Hematopoietic multipotent progenitor cell treated with erythropoietin and hydrocortisone succinate and interleukin-3 and kit ligand, for 17 days (in vitro differentiated cells): ENCODE results near the gene RASSF8.
"Not testable (repeated sequence)": the region's sequence is repeated elsewhere in the genome, so short reads cannot be mapped to it uniquely, and the experiment has no call there.

Experiments
- DNase-seq: peaks from one replicate; pipeline ENCODE4 v3.0.0-alpha.2; 2015; ENCODE audit warnings: low spot score

Gene RASSF8

GRCh38 chr12:26030371-26030770 lies 71.9 kb downstream of the RASSF8 start:
- no peak for DNase-seq

DNA sequence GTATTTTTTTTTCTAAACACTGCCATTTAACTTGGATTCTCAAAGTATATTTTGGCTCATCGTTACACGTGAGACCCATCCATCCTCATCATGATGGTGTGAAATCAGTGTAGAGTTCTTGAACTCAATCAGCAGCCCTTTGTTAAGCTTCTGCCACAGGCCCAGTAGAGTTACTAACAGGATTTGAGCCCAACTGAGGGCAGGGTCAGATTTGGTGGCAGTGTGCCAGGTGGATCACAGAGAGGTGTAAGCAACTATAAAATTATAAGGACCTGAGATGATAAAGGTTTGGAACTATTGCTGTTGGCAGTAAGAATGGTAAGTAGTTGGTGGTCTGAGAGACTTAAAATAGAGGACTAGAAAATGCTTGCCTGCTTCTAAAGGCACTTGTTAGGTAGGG lies 72.8 kb downstream of the RASSF8 start:
- no peak for DNase-seq

- no peak for DNase-seq
Observed at GRCh38 chr12:26031827-26032226, 73.3 kb downstream of the RASSF8 start.

DNA sequence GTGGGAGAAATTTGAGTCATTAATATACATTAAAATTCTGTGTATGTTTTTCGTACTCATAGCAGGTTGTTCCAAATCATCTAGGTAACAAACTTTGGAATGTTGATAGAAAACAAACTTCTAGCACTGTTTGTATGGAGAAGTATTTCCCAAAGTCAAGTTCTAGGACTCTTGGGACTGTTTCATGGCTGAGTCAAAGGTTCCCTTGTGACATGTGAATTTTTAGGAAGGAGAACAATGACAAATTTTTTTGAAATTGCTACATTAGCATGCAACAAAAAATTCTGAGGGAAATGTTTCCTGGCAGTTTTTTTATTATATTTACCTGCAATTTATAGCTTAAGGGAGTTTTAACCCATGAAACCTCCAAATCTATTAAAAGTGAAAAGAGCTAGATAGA lies 73.8 kb downstream of the RASSF8 start:
- no peak for DNase-seq

- no peak for DNase-seq
Observed at GRCh38 chr12:26032719-26033241, 74.3 kb downstream of the RASSF8 start.

DNA sequence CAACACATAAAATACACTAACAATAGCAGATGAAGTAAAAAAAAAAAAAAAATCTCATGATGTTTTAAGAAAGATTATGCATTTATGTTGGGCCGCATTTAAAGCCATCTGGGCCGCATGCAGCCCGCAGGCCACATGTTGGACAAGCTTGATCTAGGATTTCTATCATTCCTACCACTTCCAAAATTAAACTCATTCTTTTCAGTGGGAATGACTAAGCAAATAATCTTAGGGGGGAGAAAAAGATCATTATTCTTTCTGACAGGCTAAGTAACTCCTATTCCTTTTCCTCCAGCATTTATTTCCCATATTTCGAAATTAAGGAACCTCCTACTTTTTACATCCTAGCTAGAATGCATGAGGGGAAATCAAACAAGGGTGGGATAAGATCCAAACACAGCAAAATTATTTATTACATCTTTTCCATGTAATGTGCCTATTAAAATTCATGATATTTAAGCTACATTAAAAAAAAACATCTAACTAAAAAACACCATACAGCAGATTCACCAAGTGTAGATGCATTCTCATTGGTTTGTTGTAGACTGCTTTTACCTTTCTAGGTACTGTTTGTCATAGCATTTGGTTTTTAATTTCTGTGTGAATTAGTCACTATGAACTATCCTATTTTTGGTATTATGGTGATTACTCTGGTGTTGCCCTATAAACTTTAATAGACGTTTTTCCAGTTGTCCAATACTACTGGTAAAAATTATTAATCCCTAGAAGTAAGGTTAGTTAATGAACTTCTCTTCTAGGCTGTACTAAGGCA lies 76.1 kb downstream of the RASSF8 start:
- no peak for DNase-seq

DNA sequence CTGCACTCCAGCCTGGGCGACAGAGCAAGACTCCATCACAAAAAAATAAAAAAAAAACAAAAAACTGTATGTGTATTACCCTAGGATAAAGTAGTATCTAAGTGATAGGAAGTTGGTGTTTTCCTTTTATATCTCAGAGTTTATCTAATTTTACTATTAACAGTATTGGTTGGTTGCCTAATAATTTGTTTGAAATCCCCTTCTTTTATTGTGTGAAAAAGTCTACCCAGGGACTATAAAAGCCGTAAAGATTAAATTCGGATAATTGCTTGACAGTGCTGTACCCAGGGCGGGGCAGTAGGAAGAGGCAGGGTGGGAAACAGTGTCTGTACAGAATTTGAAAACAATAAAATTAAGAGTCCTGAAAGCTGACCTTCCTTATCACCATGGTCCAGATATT lies 78.4 kb downstream of the RASSF8 start:
- no peak for DNase-seq

DNA sequence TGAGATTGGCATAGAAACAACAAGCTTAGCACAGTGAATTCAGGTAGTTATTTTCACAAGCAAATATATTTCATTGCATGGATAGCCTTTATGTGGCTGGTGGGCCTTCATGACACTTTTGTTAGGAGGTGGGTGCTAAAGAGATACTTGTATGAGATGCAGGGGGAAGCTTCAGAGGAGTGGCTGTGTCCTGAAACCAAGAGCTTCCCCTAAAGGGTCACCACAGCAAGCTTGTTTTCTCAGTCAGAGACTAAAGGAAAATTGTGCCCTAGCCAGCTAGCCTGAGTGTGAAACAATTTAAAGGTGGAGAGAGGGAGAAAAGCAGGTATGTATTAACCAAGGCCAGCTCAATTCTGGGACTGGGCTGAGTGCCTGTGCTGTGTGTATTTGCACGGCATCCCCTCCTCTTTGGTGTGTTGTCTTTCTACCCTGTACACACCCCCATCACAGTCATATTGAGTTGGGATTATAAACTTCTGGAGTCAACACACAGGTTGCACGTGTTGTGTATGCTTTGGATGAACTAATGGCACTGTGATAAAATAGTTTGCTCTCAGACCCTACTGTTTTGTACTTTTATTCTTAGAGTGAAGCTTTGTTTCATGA lies 79.2 kb downstream of the RASSF8 start:
- DNase-seq: no peak

- no peak for DNase-seq
Observed at GRCh38 chr12:26042645-26043044, 84.2 kb downstream of the RASSF8 start.

DNA sequence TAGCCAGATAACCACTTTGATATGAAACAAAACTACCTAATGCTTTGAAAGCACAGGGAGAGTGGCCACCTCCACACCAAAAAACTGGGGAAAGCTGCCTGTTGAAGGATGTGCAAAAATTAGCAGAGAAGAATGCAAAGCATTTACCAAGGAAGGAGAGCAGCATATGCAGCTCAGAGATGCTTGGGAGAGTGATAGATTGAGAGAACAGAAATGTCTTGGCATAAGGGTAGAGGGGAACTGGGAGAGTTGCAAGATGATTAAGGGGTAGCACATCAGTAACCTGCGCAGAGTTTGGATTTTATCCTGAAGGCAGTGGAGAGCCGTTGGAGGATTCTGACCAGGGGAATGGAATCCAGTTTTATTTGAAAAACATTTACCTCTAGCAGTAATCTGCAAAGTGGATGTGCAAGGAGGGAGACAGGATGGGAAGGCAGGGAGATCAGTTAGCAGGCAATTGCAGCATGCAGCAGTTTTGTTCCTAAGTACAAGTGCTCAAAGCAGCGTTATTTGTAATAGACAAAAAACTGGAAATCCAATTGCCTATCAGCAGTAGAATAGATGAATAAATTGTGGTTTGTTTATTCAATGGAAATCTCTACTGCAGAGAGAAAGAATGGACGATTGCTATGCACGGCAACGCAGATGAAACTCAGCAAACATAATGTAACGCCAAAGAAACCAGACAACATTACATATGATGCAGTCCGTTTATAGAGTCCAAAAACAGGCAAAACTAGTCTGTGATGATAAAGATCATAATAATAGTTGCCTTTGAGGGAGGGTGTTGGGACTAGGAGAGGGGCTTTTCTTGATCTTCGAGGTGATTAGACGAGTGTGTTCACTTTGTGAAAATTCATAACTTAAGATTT lies 84.9 kb downstream of the RASSF8 start:
- no peak for DNase-seq

DNA sequence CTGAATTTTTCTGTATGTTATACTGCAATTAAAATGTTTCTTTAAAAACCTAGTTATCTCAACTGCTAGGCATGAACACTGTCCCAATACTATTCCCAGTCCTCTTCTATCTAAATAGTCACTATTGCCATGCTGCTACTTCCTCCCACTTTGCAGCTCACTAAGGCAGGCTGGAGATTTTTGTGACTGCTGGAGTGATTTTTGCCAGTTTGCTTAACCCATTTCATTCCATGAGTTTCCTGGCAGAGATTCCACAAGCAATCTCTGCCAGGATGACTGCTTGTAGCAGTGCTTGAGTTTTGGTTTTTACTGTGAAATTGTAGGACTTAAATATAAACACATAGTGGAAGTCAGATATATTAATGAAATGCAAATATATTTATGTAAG lies 85.5 kb downstream of the RASSF8 start:
- DNase-seq: no peak

- DNase-seq: no peak
Observed at GRCh38 chr12:26044592-26044991, 86.1 kb downstream of the RASSF8 start.

DNA sequence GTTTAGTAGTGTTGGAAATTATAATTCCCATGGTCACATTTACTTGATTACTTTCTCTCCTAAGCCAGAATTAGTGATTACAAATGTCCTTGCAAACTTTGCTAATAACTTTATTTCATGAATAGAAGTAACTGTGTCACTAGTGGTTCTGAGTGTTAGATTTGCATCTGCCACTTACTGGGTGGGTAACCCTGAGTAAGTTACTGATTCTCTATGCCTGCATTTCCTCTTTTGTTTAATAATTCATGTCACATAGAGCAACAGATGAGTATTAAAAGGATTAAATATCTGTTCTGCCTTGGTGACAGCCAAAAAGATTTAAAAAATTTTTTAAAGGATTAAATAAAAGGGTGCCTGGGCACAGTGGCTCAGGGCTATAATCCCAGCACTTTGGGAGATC lies 87.7 kb downstream of the RASSF8 start:
- no peak for DNase-seq

GRCh38 chr12:26046906-26047305 lies 88.4 kb downstream of the RASSF8 start:
- DNase-seq: no peak

- no peak for DNase-seq
Observed at GRCh38 chr12:26047401-26048226, 89.1 kb downstream of the RASSF8 start.

DNA sequence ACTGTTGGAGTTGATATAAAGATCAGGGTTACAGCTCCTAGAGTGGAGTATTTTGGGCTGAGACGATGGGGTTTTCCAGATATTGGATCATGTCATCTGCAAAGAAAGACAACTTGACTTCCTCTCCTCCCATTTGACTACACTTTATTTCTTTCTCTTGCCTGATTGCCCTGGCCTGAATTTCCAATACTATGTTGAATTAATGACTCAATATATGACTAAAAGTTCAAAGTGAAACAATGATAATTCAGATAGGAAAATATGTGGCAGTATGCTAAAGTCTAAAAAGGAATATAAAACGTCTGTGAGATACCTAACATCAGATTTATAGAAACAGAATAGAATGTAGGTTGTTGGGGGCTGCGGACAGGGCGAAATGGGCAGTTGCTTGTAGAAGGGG lies 94.2 kb downstream of the RASSF8 start:
- DNase-seq: no peak

GRCh38 chr12:26054383-26054782 lies 95.9 kb downstream of the RASSF8 start:
- no peak for DNase-seq

- no peak for DNase-seq
Observed at GRCh38 chr12:26055087-26055486, 96.6 kb downstream of the RASSF8 start.

DNA sequence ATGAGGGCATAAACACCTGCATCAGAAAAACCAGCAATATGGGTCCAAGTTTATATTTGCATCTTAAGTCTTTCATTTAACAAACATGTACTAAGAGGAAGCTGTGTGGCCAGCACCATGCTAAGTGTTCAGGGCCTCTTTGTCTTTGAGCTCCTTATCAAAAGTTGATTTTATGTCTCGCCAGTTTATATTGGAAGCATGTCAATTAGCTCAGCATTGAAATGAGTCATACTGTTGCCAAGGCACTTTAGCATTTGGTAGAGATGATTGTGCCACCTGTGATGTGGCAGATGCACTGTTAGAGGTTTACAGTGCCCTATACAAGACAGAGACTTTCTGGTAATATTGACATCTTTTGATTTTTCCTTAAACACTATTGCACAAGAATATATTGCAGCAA lies 97.9 kb downstream of the RASSF8 start:
- DNase-seq: no peak

DNA sequence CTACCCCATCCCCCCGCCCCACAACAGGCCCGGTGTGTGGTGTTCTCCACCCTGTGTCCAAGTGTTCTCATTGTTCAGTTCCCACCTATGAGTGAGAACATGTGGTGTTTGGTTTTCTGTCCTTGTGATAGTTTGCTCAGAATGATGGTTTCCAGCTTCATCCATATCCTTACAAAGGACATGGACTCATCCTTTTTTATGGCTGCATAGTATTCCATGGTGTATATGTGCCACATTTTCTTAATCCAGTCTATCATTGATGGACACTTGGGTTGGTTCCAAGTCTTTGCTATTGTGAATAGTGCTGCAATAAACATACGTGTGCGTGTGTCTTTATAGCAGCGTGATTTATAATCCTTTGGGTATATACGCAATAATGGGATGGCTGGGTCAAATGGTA lies 98.8 kb downstream of the RASSF8 start:
- not testable (repeated sequence) for DNase-seq

DNA sequence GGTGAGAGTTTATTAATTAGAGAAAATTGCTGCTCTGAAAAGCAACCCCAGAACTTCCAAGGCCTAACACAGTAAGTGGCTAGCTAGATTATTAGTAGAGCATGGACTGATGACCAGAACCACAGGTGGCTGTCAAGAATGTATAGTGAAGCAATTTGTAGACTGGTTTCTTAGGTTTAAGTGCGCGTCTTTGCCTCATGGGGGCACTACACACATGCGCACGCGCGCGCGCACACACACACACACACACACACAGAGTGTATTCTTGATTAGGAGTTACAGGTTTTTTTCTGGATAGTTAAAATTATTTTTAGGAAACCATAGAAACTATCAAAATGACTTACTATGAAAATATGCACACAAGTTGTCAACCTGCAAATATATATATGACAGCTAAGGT lies 99.8 kb downstream of the RASSF8 start:
- DNase-seq: no peak

GRCh38 chr12:26058818-26059217 lies 100.3 kb downstream of the RASSF8 start:
- no peak for DNase-seq
